ENCODE data around the gene ZNF618. TPM values are rescaled to one million over a fixed set of nuclear protein-coding genes. Genes with fewer than 3 reads are reported as not detected.

The ZNF618 gene
- total and polyA plus RNA-seq, 2 experiments from 2014 or later, result 12.1 to 22.1 TPM

- TF ChIP-seq ZNF462 (CRISPR knock-in tag; IDR thresholded peaks at IDR 0.05) (no peak), JUNB (IDR thresholded peaks at IDR 0.05; ENCODE audit: unreplicated experiment) (no peak)
- TF ChIP-seq, protein P1, sequence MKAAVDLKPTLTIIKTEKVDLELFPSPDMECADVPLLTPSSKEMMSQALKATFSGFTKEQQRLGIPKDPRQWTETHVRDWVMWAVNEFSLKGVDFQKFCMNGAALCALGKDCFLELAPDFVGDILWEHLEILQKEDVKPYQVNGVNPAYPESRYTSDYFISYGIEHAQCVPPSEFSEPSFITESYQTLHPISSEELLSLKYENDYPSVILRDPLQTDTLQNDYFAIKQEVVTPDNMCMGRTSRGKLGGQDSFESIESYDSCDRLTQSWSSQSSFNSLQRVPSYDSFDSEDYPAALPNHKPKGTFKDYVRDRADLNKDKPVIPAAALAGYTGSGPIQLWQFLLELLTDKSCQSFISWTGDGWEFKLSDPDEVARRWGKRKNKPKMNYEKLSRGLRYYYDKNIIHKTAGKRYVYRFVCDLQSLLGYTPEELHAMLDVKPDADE (IDR thresholded peaks at IDR 0.05), result no peak
- TF ChIP-seq, protein P2, sequence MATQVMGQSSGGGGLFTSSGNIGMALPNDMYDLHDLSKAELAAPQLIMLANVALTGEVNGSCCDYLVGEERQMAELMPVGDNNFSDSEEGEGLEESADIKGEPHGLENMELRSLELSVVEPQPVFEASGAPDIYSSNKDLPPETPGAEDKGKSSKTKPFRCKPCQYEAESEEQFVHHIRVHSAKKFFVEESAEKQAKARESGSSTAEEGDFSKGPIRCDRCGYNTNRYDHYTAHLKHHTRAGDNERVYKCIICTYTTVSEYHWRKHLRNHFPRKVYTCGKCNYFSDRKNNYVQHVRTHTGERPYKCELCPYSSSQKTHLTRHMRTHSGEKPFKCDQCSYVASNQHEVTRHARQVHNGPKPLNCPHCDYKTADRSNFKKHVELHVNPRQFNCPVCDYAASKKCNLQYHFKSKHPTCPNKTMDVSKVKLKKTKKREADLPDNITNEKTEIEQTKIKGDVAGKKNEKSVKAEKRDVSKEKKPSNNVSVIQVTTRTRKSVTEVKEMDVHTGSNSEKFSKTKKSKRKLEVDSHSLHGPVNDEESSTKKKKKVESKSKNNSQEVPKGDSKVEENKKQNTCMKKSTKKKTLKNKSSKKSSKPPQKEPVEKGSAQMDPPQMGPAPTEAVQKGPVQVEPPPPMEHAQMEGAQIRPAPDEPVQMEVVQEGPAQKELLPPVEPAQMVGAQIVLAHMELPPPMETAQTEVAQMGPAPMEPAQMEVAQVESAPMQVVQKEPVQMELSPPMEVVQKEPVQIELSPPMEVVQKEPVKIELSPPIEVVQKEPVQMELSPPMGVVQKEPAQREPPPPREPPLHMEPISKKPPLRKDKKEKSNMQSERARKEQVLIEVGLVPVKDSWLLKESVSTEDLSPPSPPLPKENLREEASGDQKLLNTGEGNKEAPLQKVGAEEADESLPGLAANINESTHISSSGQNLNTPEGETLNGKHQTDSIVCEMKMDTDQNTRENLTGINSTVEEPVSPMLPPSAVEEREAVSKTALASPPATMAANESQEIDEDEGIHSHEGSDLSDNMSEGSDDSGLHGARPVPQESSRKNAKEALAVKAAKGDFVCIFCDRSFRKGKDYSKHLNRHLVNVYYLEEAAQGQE (IDR thresholded peaks at IDR 0.05; ENCODE audit: unreplicated experiment), result no peak
These were observed 162.7 kb downstream of the ZNF618 start (continued) for GRCh38 chr9:114038724-114039313.
